HCT116 (cell line): Measurements from ENCODE around the gene EGR4. TPM values are rescaled to one million over a fixed set of nuclear protein-coding genes. Genes with fewer than 3 reads are reported as not detected.

ENCODE experiments used
- ATAC-seq: fragments of 200-7000 bp; cut with Tn5 transposase; 2 replicates; pipeline ENCODE4 v1.9.1; 2020; ENCODE audit warnings: mild to moderate bottlenecking, moderate library complexity
- BruUV-seq: library from RNA; stranded (reverse); fragments of 400-500 nt; replicated peaks from 2 replicates; lab custom pipeline; 2021; lab: Mats Ljungman, UMichigan
- CTCF ChIA-PET: fragments of 300-600 bp; sonication (Branson Sonifier 250); formaldehyde crosslinking; loops from one replicate; lab custom pipeline; 2021; ENCODE audit warnings: antibody characterized with exemption; lab: Charles Lee
- POLR2A ChIA-PET: fragments of 300-600, 350-600 bp; sonication (Branson Sonifier 250); formaldehyde crosslinking; loops from one replicate; lab custom pipeline; 2021; ENCODE audit warnings: antibody characterized with exemption; lab: Charles Lee
- RAD21 ChIA-PET, 2 experiments: fragments of 300-600 bp; sonication (Branson Sonifier 250); formaldehyde crosslinking; loops; one replicate each; lab custom pipeline; 2023; ENCODE audit warnings: low total read pairs in 2 of 2; ENCODE audit not compliant: uncharacterized antibody in 2 of 2, unreplicated experiment in 2 of 2, low non-redundant PET in 1 of 2; lab: Charles Lee
- DNase-seq: peaks from one replicate; pipeline ENCODE4 v3.0.0-alpha.2; 2010; ENCODE audit warnings: low read depth, low spot score
- H2AFZ ChIP-seq: fragments of 200-600 bp; shearing (Covaris generic), sonication (generic); 2 replicates; pipeline ENCODE4 v1.6.1; 2017; ENCODE audit warnings: low read depth, mixed run types, mixed read lengths, antibody characterized with exemption, low read length; ENCODE audit not compliant: poor library complexity, severe bottlenecking
- H3K27ac ChIP-seq: 2 replicates; pipeline ENCODE4 v1.5.1; 2012; ENCODE audit warnings: low read depth, low read length
- H3K27me3 ChIP-seq: fragments of 200-600 bp; sonication (generic); 2 replicates; pipeline ENCODE4 v1.6.1; 2016; ENCODE audit warnings: mixed run types, low read length, mixed read lengths; ENCODE audit not compliant: insufficient read depth
- H3K36me3 ChIP-seq, 2 experiments: fragments of 200-500 bp in 1 of 2; fragments of 200-600 bp in 1 of 2; sonication (Bioruptor generic) in 1 of 2; sonication (generic) in 1 of 2; 2 replicates each; pipeline versions ENCODE4 v1.5.1 to v1.6.1; 2014 to 2016; ENCODE audit warnings: low read length in 2 of 2, inconsistent platforms in 1 of 2, mixed read lengths in 1 of 2, mixed run types in 1 of 2; ENCODE audit not compliant: insufficient read depth in 2 of 2, control insufficient read depth in 1 of 2
- H3K4me1 ChIP-seq, 2 experiments: fragments of 200-600 bp in 1 of 2; sonication (generic) in 1 of 2; 2 replicates each; pipeline versions ENCODE4 v1.5.1 to v1.6.1; 2012 to 2017; ENCODE audit warnings: low read length in 2 of 2, inconsistent platforms in 1 of 2, mild to moderate bottlenecking in 1 of 2, mixed read lengths in 1 of 2, mixed run types in 1 of 2, moderate library complexity in 1 of 2; ENCODE audit not compliant: insufficient read depth in 2 of 2, control insufficient read depth in 1 of 2
- H3K4me2 ChIP-seq: fragments of 200-600 bp; sonication (generic); 2 replicates; pipeline ENCODE4 v1.6.1; 2017; ENCODE audit warnings: mixed run types, low read length, mixed read lengths
- H3K4me3 ChIP-seq, 2 experiments: fragments of 200-600 bp in 1 of 2; sonication (generic) in 1 of 2; replicated peaks in 1 of 2; 2 replicates each; pipeline ENCODE4 v1.5.1; 2011 to 2016; ENCODE audit warnings: low read length in 2 of 2, control low read depth in 1 of 2, low read depth in 1 of 2, mild to moderate bottlenecking in 1 of 2, mixed read lengths in 1 of 2, mixed run types in 1 of 2
- H3K79me2 ChIP-seq: fragments of 200-600 bp; sonication (generic); 2 replicates; pipeline ENCODE4 v1.6.1; 2017; ENCODE audit warnings: mild to moderate bottlenecking, mixed run types, low read length, moderate library complexity, mixed read lengths; ENCODE audit not compliant: insufficient read depth
- H3K9ac ChIP-seq: fragments of 200-600 bp; sonication (generic); 2 replicates; pipeline ENCODE4 v1.6.1; 2016; ENCODE audit warnings: low read length, mixed read lengths
- H3K9me2 ChIP-seq: fragments of 200-600 bp; sonication (generic), shearing (Covaris generic); 2 replicates; pipeline ENCODE4 v1.6.1; 2017; ENCODE audit warnings: mixed run types, mild to moderate bottlenecking, moderate library complexity; ENCODE audit not compliant: insufficient read depth
- H3K9me3 ChIP-seq, 2 experiments: fragments of 200-500 bp in 1 of 2; fragments of 200-600 bp in 1 of 2; sonication (Bioruptor generic) in 1 of 2; sonication (generic) in 1 of 2; 2 replicates each; pipeline ENCODE4 v1.6.1; 2014 to 2017; ENCODE audit warnings: low read length in 2 of 2, mixed read lengths in 2 of 2, inconsistent platforms in 1 of 2, low read depth in 1 of 2, mild to moderate bottlenecking in 1 of 2, mixed run types in 1 of 2, moderate library complexity in 1 of 2; ENCODE audit not compliant: control insufficient read depth in 1 of 2, insufficient read depth in 1 of 2
- H4K20me1 ChIP-seq: fragments of 200-600 bp; sonication (generic), shearing (Covaris generic); 2 replicates; pipeline ENCODE4 v1.6.1; 2017; ENCODE audit warnings: mixed run types, mild to moderate bottlenecking, moderate library complexity; ENCODE audit not compliant: insufficient read depth
- CBX3 ChIP-seq: IDR thresholded peaks from 2 replicates; pipeline ENCODE4 v1.6.1; 2012; ENCODE audit warnings: low read depth
- CEBPB ChIP-seq: IDR thresholded peaks from 2 replicates; pipeline ENCODE4 v1.6.1; 2012; ENCODE audit warnings: low read depth
- ELF1 ChIP-seq: IDR thresholded peaks from 2 replicates; pipeline ENCODE4 v1.6.1; 2012; ENCODE audit warnings: low read depth, borderline replicate concordance
- EZH2 ChIP-seq: fragments of 200-600 bp; sonication (generic); IDR thresholded peaks from 2 replicates; pipeline ENCODE4 v1.6.1; 2017; ENCODE audit warnings: antibody characterized with exemption, mixed run types
- EZH2phosphoT487 ChIP-seq: fragments of 200-600 bp; IDR thresholded peaks from 2 replicates; pipeline ENCODE4 v1.6.1; 2018; ENCODE audit warnings: antibody characterized with exemption, borderline replicate concordance
- FOSL1 ChIP-seq: IDR thresholded peaks from 2 replicates; pipeline ENCODE4 v1.6.1; 2012; ENCODE audit warnings: low read depth
- JUND ChIP-seq: IDR thresholded peaks from 2 replicates; pipeline ENCODE4 v1.6.1; 2012
- POLR2AphosphoS5 ChIP-seq: IDR thresholded peaks from 2 replicates; pipeline ENCODE4 v1.6.1; 2011; ENCODE audit warnings: mild to moderate bottlenecking, low read depth, low read length, moderate library complexity
- SIN3A ChIP-seq: IDR thresholded peaks from 2 replicates; pipeline ENCODE4 v1.6.1; 2012; ENCODE audit warnings: low read depth
- SP1 ChIP-seq: IDR thresholded peaks from 2 replicates; pipeline ENCODE4 v1.6.1; 2012; ENCODE audit warnings: low read depth
- ZBTB33 ChIP-seq: IDR thresholded peaks from 2 replicates; pipeline ENCODE4 v1.6.1; 2011; ENCODE audit warnings: mild to moderate bottlenecking, low read length, moderate library complexity; ENCODE audit not compliant: insufficient replicate concordance; ENCODE audit errors: extremely low read depth
- intact Hi-C: fragments of 100-400 bp; cut with micrococcal nuclease; formaldehyde crosslinking; loops from 2 replicates; pipeline ENCODE4 v1.10.0; 2022
- total RNA-seq: library from RNA; stranded (reverse); gene quantifications from one replicate; pipeline ENCODE4 v1.2.1, GENCODE V29; 2021; ENCODE audit not compliant: unreplicated experiment

The EGR4 gene
- total RNA-seq, 1 experiment from 2014 or later: 0.37 TPM

DNA sequence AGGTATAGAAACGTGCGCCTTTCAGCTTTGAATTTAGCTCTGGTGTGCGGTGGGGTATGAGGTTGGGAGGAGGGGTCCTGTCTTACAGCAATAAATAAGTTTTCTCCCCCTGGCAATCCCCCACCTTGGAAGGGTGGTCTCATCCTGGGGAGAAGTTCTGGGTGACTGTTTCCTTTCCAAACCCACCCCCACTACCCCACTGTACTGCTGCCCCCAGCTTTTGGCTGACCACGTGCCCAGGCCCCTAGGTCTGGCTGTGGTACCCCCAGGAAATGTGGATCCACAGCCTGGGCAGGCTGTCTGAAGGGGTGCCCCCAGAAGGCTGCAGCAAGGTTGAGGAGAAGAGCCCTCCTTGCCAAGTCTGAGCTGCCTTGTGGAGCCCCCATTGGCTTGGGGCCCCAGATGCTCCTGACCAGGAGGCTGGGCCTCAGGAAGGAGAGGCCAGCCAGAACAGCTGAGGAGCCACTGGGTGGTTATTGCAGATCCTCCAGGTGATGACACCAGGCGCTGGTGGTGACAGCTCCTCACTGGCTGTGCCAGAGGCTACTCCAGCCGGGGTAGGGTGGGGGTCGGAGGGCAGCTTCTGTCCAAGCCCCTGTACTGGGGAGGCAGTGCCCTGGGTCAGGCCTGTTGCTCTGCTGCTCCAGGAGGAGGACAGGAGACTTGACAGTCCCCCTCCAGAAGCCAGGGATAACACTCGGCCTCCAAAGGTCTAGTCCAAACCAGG, 35.0 kb downstream of the EGR4 start:
- TF ChIP-seq CBX3 (no peak), SP1 (no peak), ZBTB33 (no peak), EZH2phosphoT487 (no peak), SIN3A (no peak), JUND (no peak), CEBPB (no peak), ELF1 (no peak), FOSL1 (no peak), POLR2AphosphoS5 (no peak), EZH2 (no peak)
- no TSS peak for BruUV-seq
- ChIA-PET POLR2A (interaction anchor here (1.7 to 1.8 kb wide), 2 partner anchors 14 to 25 kb away, joined by 3 to 5 read pairs; partner anchors contain the start of gene PRADC1), RAD21 (no interaction called here), CTCF (no interaction called here)
- no peaks in the 10 kb centered on the region for H3K27me3 ChIP-seq
- intact Hi-C loops: no loop called here
- peaks cover 12 to 13% of the 10 kb centered on the region in 2 experiments; a peak in 3 of 4 replicates for H3K36me3 ChIP-seq
- H3K9me2 ChIP-seq: no peaks in the 10 kb centered on the region
- H4K20me1 ChIP-seq: no peaks in the 10 kb centered on the region; the same call in 1 of the 2 replicates
- H3K4me3 ChIP-seq: no peak overlapping the region
- H2AFZ ChIP-seq: no peak overlapping the region
- H3K4me2 ChIP-seq: no peak overlapping the region
- DNase-seq (no peak), ATAC-seq (no peak)
- H3K79me2 ChIP-seq: no peaks in the 10 kb centered on the region
- H3K9me3 ChIP-seq: no peaks in the 10 kb centered on the region
- no peak overlapping the region for H3K9ac ChIP-seq
- no peaks in the 10 kb centered on the region for H3K4me1 ChIP-seq
- H3K27ac ChIP-seq: no peak overlapping the region
